Measurements from ENCODE around the gene SPRED2.
A peak's percentile ranks its signal among the peaks of the same experiment; 100 is the strongest.

SPRED2 gene

GRCh38 chr2:65282477-65283053, 149.8 kb downstream of the SPRED2 start:
- DNase-seq (ENCODE audit: low read depth, low spot score): no peak
- Histone ChIP-seq H3K9ac (ENCODE audit: insufficient read length, low read depth) (peak overlapping the region; percentile 1), H3K9me3 (ENCODE audit: insufficient read depth, low read length) (no peaks in the 10 kb centered on the region), H3K27me3 (ENCODE audit: insufficient read depth, insufficient read length) (peaks cover 35% of the 10 kb centered on the region), H3K4me1 (ENCODE audit: insufficient read depth, insufficient read length) (no peaks in the 10 kb centered on the region), H3K4me3 (ENCODE audit: insufficient read length, low read depth) (no peak overlapping the region), H3K36me3 (ENCODE audit: insufficient read depth, insufficient read length, low read length) (no peaks in the 10 kb centered on the region)
- TF ChIP-seq ZNF274 (IDR thresholded peaks at IDR 0.05; ENCODE audit: low read depth, low read length) (no peak), YY1 (IDR thresholded peaks at IDR 0.05; ENCODE audit: insufficient read depth, insufficient read length) (no peak), SUZ12 (IDR thresholded peaks at IDR 0.05; ENCODE audit: extremely low read depth, insufficient read depth, insufficient read length) (no peak)

- DNase-seq (ENCODE audit: low read depth, low spot score): no peak
- TF ChIP-seq SUZ12 (IDR thresholded peaks at IDR 0.05; ENCODE audit: extremely low read depth, insufficient read depth, insufficient read length) (no peak), ZNF274 (IDR thresholded peaks at IDR 0.05; ENCODE audit: low read depth, low read length) (no peak), YY1 (IDR thresholded peaks at IDR 0.05; ENCODE audit: insufficient read depth, insufficient read length) (no peak)
- H3K9ac ChIP-seq (ENCODE audit: insufficient read length, low read depth): no peak overlapping the region
- no peaks in the 10 kb centered on the region for H3K36me3 ChIP-seq (ENCODE audit: insufficient read depth, insufficient read length, low read length)
- H3K27me3 ChIP-seq (ENCODE audit: insufficient read depth, insufficient read length): peaks cover 42% of the 10 kb centered on the region
- H3K9me3 ChIP-seq (ENCODE audit: insufficient read depth, low read length): no peaks in the 10 kb centered on the region
- no peaks in the 10 kb centered on the region for H3K4me1 ChIP-seq (ENCODE audit: insufficient read depth, insufficient read length)
- no peak overlapping the region for H3K4me3 ChIP-seq (ENCODE audit: insufficient read length, low read depth)
Measured at GRCh38 chr2:65281627-65282351, 150.6 kb downstream of the SPRED2 start.

GRCh38 chr2:65279756-65280155, 152.6 kb downstream of the SPRED2 start:
- Histone ChIP-seq H3K36me3 (ENCODE audit: insufficient read depth, insufficient read length, low read length) (no peaks in the 10 kb centered on the region), H3K9me3 (ENCODE audit: insufficient read depth, low read length) (no peaks in the 10 kb centered on the region), H3K9ac (ENCODE audit: insufficient read length, low read depth) (no peak overlapping the region), H3K27me3 (ENCODE audit: insufficient read depth, insufficient read length) (peaks cover 57% of the 10 kb centered on the region), H3K4me1 (ENCODE audit: insufficient read depth, insufficient read length) (no peaks in the 10 kb centered on the region), H3K4me3 (ENCODE audit: insufficient read length, low read depth) (no peak overlapping the region)
- DNase-seq (ENCODE audit: low read depth, low spot score): no peak
- no peak for TF ChIP-seq YY1 (IDR thresholded peaks at IDR 0.05; ENCODE audit: insufficient read depth, insufficient read length)
- TF ChIP-seq SUZ12 (IDR thresholded peaks at IDR 0.05; ENCODE audit: extremely low read depth, insufficient read depth, insufficient read length): no peak
- TF ChIP-seq ZNF274 (IDR thresholded peaks at IDR 0.05; ENCODE audit: low read depth, low read length): no peak

- no peak overlapping the region for H3K4me3 ChIP-seq (ENCODE audit: insufficient read length, low read depth)
- TF ChIP-seq ZNF274 (IDR thresholded peaks at IDR 0.05; ENCODE audit: low read depth, low read length): no peak
- TF ChIP-seq SUZ12 (IDR thresholded peaks at IDR 0.05; ENCODE audit: extremely low read depth, insufficient read depth, insufficient read length): no peak
- no peak for TF ChIP-seq YY1 (IDR thresholded peaks at IDR 0.05; ENCODE audit: insufficient read depth, insufficient read length)
- no peak for DNase-seq (ENCODE audit: low read depth, low spot score)
- H3K4me1 ChIP-seq (ENCODE audit: insufficient read depth, insufficient read length): no peaks in the 10 kb centered on the region
- no peaks in the 10 kb centered on the region for H3K9me3 ChIP-seq (ENCODE audit: insufficient read depth, low read length)
- no peaks in the 10 kb centered on the region for H3K36me3 ChIP-seq (ENCODE audit: insufficient read depth, insufficient read length, low read length)
- no peak overlapping the region for H3K9ac ChIP-seq (ENCODE audit: insufficient read length, low read depth)
- peaks cover 67% of the 10 kb centered on the region for H3K27me3 ChIP-seq (ENCODE audit: insufficient read depth, insufficient read length)
Measured at GRCh38 chr2:65278531-65278981, 153.8 kb downstream of the SPRED2 start.

- H3K4me1 ChIP-seq (ENCODE audit: insufficient read depth, insufficient read length): no peaks in the 10 kb centered on the region
- H3K4me3 ChIP-seq (ENCODE audit: insufficient read length, low read depth): no peak overlapping the region
- TF ChIP-seq SUZ12 (IDR thresholded peaks at IDR 0.05; ENCODE audit: extremely low read depth, insufficient read depth, insufficient read length) (no peak), ZNF274 (IDR thresholded peaks at IDR 0.05; ENCODE audit: low read depth, low read length) (no peak), YY1 (IDR thresholded peaks at IDR 0.05; ENCODE audit: insufficient read depth, insufficient read length) (no peak)
- no peaks in the 10 kb centered on the region for H3K9me3 ChIP-seq (ENCODE audit: insufficient read depth, low read length)
- no peak for DNase-seq (ENCODE audit: low read depth, low spot score)
- H3K36me3 ChIP-seq (ENCODE audit: insufficient read depth, insufficient read length, low read length): peaks cover 4% of the 10 kb centered on the region
- peaks cover 73% of the 10 kb centered on the region for H3K27me3 ChIP-seq (ENCODE audit: insufficient read depth, insufficient read length)
- H3K9ac ChIP-seq (ENCODE audit: insufficient read length, low read depth): no peak overlapping the region
Measured at GRCh38 chr2:65277791-65278483, 154.5 kb downstream of the SPRED2 start.

GRCh38 chr2:65277118-65277517, 155.3 kb downstream of the SPRED2 start:
- Histone ChIP-seq H3K36me3 (ENCODE audit: insufficient read depth, insufficient read length, low read length) (peaks cover 10% of the 10 kb centered on the region), H3K9ac (ENCODE audit: insufficient read length, low read depth) (no peak overlapping the region), H3K4me3 (ENCODE audit: insufficient read length, low read depth) (no peak overlapping the region), H3K27me3 (ENCODE audit: insufficient read depth, insufficient read length) (peaks cover 75% of the 10 kb centered on the region), H3K4me1 (ENCODE audit: insufficient read depth, insufficient read length) (no peaks in the 10 kb centered on the region), H3K9me3 (ENCODE audit: insufficient read depth, low read length) (no peaks in the 10 kb centered on the region)
- DNase-seq (ENCODE audit: low read depth, low spot score): no peak
- TF ChIP-seq SUZ12 (IDR thresholded peaks at IDR 0.05; ENCODE audit: extremely low read depth, insufficient read depth, insufficient read length) (no peak), YY1 (IDR thresholded peaks at IDR 0.05; ENCODE audit: insufficient read depth, insufficient read length) (no peak), ZNF274 (IDR thresholded peaks at IDR 0.05; ENCODE audit: low read depth, low read length) (no peak)

GRCh38 chr2:65276609-65277008, 155.8 kb downstream of the SPRED2 start:
- H3K9me3 ChIP-seq (ENCODE audit: insufficient read depth, low read length): no peaks in the 10 kb centered on the region
- no peak overlapping the region for H3K9ac ChIP-seq (ENCODE audit: insufficient read length, low read depth)
- no peaks in the 10 kb centered on the region for H3K4me1 ChIP-seq (ENCODE audit: insufficient read depth, insufficient read length)
- peaks cover 79% of the 10 kb centered on the region for H3K27me3 ChIP-seq (ENCODE audit: insufficient read depth, insufficient read length)
- TF ChIP-seq ZNF274 (IDR thresholded peaks at IDR 0.05; ENCODE audit: low read depth, low read length) (no peak), YY1 (IDR thresholded peaks at IDR 0.05; ENCODE audit: insufficient read depth, insufficient read length) (no peak), SUZ12 (IDR thresholded peaks at IDR 0.05; ENCODE audit: extremely low read depth, insufficient read depth, insufficient read length) (no peak)
- no peak for DNase-seq (ENCODE audit: low read depth, low spot score)
- H3K4me3 ChIP-seq (ENCODE audit: insufficient read length, low read depth): no peak overlapping the region
- H3K36me3 ChIP-seq (ENCODE audit: insufficient read depth, insufficient read length, low read length): peaks cover 12% of the 10 kb centered on the region
